ENCODE data around the gene RNF20.

Gene RNF20

DNA sequence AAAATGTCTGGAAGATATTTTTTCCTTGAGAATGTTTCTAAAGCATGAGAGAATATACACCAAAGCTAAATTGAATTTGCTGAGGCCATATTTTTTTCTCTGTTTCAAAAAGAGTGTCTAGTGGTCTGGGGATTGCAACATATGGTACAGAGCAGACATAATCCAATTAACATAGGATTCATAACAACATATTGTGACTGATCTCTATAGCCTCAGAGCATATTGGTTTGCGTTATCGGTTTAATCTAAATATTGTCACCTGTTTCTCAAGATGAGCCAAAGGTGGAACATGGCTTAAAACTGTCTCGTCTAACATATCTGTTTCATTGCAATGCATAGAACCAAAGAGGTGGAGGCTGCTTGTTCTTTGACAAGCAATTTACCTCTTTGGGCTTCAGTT, 57.2 kb downstream of the RNF20 start:
- DNase-seq (ENCODE audit: low read depth in 2 of 2): no peak

DNA sequence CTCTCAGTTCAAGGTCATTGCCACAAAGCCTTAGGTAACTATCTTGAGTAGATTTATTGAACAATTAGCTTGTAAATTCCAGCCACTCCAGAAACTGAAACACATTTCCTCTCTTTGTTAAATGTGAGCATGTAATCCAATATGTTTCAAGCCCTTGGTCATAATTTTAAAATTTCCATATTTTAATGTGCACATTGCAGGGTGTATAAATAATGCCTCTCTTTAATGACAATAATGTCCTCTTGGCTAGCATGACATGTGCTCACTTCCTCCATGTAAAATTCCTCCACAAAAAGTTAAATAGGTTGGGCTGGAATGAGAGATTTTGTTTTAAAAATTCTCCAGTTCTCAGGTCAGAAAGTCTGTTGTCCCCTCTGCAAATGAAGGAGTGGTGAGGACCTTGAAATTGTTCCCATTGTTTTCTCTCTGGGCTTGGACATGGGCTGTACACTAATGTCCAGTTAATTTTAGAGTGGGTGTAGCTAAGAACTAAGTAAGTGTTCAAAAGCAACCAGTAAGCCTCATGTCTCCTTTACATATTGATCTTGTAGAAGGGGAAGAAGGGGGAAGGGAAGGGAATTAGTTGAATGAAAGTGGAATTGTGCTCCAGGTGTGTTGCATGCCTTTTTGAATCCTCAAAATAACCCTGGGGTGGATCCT, 58.3 kb downstream of the RNF20 start:
- no peak for DNase-seq (ENCODE audit: low read depth in 2 of 2)

DNA sequence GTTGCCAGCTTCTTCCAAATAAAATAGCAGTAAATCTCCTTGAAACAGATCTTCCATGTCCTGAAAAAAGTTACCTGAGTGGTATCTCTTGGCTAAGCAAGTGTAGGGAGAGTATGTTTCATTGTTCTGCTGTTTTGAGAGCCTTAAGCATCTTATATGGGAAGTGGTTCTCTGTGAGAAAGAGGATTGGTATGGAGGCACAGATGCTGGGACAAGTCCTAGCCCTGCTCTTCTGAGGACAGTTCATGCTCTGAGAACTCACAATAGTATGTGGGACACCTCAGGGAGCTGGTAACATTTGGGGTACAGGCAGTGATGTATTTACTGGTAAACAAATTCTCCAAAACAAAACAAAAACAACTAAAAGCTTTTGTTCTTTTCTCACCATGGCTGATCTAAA, 59.1 kb downstream of the RNF20 start:
- DNase-seq (ENCODE audit: low read depth in 2 of 2): no peak

DNA sequence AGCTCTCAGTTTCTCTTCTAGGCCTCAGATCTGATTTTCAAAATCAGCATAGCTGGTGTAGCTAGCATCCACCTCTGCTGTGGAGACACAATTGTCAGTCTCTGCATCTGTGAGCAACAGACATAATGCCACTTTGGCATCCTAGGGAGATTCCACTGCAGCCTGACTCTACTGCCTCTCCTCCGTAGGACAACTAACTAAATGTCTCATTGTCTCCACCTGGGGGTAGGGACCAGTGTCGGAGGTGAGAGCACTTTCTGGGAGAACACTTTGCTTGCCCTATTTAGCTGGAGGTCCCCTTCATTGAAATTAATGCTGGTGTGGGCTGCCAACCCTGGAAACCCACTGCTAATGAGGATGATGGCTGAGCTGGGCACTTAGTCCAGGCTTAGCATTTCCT, 59.7 kb downstream of the RNF20 start:
- DNase-seq (ENCODE audit: low read depth in 2 of 2): no peak

DNA sequence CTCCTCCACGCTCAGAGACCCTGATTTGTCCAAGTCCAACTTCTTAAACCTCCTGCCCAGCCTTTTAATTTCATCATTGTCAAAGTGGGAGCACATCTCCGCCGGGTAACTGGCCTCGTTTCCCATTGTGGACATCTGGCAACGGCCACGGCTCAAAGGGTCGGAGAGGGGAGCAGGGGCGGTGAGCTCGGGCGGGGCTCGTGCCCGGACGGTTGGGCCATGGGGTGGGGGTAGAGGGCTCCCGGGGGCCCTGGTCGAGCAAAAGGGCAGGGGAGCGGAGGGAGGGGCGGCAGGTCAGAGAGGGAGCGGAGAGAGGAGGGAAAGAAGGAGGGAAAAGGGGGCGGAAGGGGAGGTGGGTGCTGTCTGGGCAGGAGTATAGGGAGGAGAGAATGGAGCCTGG, 61.1 kb downstream of the RNF20 start, which contains the start of gene PPP3R2:
Gene PPP3R2 (minus strand): TSS at position 174 of the 400 bp plus-strand sequence. CDS start 48 bp downstream, at position 126.
- no peak for DNase-seq (ENCODE audit: low read depth in 2 of 2)

DNA sequence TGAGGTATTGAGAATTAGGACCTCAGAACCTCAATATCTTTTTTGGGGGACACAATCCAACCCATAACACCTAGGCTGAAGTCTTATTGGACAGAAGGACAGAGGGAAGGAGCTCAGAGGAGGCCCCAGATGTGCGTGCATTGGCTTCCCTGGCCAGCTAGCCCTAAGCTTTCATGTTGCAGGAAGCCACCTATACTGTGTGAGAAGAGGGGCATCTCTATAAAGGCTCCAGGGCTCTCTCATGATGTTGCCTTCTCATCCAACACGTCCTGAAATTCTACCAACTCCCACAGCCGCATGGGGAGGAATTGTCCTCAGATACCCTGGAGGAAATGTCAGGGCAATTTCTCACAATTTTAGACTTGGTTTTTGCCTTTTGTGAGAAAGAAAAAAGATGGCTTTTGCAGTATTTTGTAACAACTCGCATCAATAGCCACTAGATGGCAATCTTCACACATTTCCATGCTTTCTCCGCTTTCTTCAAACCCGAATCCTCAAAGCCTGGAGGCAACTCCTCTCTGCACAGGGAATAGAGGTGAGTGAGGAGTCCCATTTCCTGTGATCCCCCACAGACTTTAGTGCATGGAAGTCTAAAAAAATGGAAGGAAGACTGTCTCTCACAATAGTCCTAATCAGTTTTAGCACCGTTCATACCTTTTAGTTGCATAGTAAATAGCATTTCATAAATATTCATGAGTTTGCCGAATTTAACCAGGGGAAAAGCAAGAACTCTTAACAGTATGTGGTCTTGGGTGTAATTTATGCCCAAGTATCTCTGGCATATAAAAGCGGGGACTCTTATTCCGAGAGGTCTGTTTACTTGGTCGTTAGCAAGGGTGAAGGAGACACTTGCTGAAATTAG, 68.5 kb downstream of the RNF20 start:
- no peak for DNase-seq (ENCODE audit: low read depth in 2 of 2)

DNA sequence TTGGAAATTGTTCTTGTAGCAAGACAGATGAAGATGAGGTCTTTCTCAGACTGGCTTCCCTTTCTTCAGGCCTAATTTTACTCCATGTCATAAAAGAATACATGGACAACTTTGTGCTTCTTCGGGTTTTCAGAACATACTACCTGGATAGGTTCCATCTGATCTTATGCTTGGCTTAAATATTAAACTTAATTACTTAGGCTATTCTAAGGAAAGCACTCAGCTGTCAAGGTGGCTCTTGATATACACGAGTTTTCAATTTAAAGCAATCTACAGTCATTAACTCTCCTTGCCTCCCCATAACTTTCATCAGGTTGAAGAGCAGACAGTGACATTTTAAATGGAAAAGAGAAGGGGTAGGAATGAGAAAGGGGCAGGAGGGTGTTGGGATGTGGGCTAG, 70.6 kb downstream of the RNF20 start:
- DNase-seq (ENCODE audit: low read depth in 2 of 2): no peak

DNA sequence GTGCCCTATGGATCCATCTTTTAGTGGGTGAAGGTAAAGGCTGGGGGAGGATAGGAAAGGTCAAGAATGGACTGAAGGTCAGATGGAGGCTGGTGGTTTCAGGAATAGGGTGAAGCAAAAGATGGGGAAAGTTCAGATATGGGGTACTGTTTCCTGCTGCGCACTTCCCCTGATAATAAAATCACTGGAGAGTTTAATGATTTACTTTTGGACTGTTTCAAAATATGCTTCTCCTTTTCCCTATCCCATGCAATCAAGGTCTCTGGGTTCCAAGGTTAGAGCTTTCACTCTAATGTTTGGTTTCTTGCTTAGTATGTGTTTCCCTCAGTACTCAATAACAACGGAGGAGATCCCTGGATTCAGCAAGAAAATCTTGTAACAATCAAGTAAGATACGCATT, 71.9 kb downstream of the RNF20 start:
- DNase-seq (ENCODE audit: low read depth in 2 of 2): no peak

Measured in stimulated activated CD4-positive, alpha-beta T cell treated with anti-CD3 and anti-CD28 coated beads, Interleukin-15, amount 100 ng/mL, for 48 hours (primary cell).